GM21723 (cell line): ENCODE results near the gene PPARA.
"Not testable (repeated sequence)": the region's sequence is repeated elsewhere in the genome, so short reads cannot be mapped to it uniquely, and the experiment has no call there.

Experiments
- ATAC-seq: cut with Tn5 transposase; IDR thresholded peaks from one replicate; pipeline ENCODE4 v1.9.1; 2021; ENCODE audit warnings: mild to moderate bottlenecking, moderate library complexity; ENCODE audit not compliant: unreplicated experiment

PPARA gene

DNA sequence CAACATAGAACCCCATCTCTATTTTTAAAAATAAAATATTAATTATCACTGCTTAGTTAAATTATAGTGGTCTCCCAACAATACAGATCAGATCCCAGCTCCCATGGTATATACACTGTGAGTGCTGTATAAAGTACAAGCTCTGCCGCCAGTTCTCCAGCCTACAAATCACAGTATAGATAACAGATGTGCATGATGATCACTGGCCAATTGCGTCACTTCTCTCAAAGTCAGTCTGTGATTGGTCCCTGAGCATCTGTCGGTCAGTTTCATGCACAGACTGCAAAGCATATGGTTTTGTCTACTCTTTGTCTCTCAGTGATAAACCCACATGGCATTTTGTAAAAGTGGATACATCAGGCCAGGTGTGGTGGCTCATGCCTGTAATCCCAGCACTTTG, 15.7 kb downstream of the PPARA start:
- no peak for ATAC-seq

- ATAC-seq, result no peak
Observed at GRCh38 chr22:46169628-46170027, 19.3 kb downstream of the PPARA start.

DNA sequence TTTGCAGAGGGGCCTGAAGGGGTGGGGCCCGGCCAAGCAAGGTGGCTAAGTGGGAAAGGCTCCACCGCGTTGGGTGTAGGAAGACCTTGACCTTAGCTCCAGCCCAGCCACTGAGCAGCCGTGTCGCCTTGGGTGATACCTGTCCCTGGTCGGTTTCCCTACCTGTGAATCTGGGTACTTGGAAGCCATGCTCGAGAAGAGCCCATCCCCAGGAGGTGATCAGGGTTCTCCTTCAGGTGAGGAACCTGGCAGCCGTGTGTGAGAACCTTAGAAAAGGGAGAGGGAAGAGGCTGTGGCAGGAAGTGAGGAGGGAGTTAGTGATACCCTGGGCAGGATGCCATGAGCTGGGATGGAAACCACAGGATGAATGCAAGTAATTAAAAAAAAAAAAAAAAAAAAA, 21.6 kb downstream of the PPARA start:
- no peak for ATAC-seq

DNA sequence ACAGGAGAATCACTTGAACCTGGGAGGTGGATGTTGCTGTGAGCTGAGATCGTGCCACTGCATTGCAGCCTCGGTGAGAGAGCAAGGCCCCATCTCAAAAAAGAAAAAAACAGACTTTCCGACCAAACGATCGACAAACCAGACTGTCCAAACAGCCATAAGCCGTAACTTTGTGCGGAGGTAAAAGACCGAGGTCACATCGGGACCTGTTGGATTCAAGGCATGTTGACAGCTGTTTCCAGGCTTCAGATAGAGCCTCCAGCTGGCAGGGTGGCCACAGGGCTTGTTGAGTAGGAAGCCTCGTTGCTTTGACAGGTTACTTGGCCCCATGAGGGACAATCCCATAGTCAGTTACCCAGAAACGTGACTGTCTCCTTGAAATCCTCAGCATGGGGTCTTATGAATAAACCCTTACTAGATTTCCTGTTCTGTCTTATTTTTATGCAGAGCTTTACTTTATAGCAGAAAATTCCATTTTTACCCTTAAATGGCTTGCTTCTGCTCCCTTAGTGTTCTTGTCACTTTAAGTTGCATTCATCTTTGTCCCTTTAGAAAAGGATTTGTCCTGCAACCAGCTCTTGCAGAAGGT, 22.3 kb downstream of the PPARA start:
- no peak for ATAC-seq

DNA sequence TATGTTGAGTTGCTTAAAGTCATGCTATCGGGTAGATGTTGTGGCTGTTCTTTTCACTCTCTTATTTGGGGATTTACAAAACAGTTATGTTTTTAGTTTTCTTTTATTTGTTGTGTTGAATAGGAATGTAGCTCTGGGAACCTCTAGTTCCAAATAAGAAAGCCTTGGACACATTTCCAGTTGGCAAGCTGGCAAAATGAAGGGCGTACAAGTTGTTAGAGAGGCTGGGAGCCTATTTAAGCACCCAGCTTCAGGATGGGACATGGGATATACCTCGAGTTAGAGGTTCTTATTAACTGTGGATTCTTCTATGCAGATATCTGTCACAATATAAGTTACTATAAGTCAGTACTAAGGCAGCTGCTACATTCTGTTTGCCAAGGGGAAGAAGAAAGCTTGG, 22.8 kb downstream of the PPARA start:
- ATAC-seq, result no peak

DNA sequence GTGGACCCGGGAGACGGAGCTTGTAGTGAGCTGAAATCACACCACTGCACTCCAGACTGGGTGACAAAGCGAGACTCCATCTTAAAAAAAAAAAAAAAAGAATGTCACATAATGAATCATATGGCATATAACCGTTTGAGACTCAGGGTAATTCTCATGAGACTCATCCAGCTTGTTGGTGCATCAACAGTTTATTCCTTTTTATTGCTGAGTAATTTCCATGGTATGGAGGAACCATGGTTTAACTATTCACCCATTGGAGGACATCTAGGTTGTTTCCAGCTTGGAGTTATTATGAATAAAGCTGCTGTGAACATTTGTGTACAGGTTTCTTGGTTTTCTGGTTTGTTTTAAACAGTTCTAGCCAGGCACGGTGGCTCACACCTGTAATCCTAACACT, 25.3 kb downstream of the PPARA start:
- ATAC-seq, result no peak

DNA sequence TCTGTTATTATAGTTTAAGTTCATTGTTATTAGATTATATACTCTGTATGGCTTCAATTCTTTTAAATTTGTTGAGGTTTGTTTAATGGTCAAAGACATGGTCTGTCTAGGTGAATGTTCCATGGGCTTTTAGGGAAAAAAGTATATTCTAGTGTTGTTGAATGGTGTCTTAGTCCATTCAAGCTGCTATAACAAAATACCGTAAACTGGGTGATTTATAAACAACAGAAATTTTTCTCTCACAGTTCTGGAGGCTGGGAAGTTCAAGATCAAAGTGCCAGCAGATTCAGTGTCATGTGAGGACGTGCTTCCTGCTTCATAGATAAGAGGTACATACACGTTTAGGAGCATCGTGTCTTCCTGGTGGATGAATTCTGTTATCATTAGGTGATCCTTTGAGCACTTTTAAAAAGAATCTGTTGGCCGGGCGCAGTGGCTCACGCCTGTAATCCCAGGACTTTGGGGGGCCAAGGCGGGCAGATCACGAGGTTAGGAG, 26.2 kb downstream of the PPARA start:
- no peak for ATAC-seq

GRCh38 chr22:46178755-46179505, 28.6 kb downstream of the PPARA start:
- ATAC-seq, result no peak

- no peak for ATAC-seq
Observed at GRCh38 chr22:46179748-46180147, 29.4 kb downstream of the PPARA start.

DNA sequence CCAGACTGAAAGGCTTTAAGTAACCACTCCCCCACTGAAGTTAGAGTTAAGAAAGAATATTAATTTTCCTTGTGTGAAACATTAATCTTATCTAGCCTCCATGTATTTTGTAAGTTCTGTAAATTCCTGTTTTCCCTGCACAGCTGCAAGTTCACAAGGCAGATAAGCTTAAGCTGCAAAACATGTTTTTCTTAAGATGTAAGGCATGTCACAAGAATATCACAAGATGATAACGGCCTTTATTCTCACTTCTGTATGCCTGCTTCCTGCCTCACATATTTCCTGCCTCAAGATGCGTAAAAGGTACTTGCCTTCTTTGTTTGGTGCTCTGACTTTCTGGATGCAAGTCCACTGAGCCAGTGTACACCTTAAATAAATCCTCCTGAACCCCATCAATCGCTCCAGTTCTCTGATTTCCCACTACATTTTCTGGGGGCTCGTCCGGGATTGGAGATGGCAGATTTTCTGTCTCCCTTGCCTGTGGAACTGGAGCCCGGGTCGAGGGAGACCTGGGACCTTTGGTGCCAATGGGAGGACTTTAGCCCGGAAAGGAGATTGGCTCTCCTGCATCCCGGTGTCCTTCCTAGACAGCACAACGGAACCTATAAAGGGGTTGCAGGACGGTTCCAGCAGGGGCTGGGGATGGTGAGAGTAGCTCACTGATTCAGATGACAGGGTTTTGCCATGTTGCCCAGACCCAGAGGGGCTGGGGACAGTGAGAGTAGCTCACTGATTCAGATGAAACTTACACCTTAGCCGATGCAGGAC, 30.2 kb downstream of the PPARA start:
- ATAC-seq, result no peak

DNA sequence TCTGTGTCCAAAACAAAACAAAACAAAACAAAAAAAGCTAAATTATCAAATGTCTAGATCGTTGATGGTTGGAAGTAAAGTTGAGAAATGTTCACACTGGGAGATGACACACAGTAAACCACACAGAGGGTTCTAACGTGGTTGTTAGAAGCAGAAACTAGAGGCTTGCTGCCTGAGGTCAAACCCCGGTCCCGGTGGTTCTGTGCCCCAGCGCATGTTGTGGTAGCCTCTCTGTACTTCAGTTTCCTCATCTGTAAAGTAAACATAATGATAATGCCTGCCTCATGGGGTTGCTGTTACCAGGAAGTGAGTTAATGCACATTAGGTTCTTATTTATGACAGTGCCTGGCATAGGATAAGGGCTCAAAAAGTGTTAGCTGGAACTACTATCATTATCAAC, 33.4 kb downstream of the PPARA start:
- no peak for ATAC-seq

GRCh38 chr22:46185283-46185682, 35.0 kb downstream of the PPARA start:
- ATAC-seq, result no peak

GRCh38 chr22:46187862-46188261, 37.5 kb downstream of the PPARA start:
- no peak for ATAC-seq

- no peak for ATAC-seq
Observed at GRCh38 chr22:46192210-46192993, 42.1 kb downstream of the PPARA start.

GRCh38 chr22:46193898-46194310, 43.6 kb downstream of the PPARA start:
- ATAC-seq, result no peak

- ATAC-seq, result no peak
Observed at GRCh38 chr22:46195487-46196165, 45.3 kb downstream of the PPARA start.

DNA sequence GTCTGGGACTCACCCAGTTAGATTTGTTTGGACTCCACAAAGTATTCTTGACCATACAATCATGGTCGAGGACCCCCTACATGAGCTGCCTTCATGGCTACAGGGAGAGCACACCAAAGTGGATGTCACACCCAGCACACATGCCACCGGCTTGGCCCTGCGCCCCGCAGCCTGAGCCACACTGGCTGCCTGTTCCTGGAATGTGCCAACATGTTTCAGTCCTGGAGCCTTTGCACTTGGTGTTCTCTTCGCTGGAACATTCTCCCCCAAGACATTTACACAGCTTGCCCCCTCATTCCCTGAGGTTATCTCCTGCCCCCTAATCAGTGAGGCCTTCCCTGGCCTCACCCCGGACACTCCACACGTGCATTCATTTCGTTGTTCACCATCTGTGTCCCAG, 46.0 kb downstream of the PPARA start:
- ATAC-seq, result no peak

DNA sequence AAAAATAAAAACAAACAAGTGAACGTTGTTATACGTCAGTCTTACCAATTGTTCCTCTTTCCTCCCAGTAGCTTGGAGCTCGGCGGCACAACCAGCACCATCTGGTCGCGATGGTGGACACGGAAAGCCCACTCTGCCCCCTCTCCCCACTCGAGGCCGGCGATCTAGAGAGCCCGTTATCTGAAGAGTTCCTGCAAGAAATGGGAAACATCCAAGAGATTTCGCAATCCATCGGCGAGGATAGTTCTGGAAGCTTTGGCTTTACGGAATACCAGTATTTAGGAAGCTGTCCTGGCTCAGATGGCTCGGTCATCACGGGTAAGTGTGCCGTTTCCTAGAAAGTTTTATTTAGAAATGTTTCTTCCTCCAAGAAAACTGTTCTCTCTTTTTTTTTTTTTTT, 47.9 kb downstream of the PPARA start:
- no peak for ATAC-seq

DNA sequence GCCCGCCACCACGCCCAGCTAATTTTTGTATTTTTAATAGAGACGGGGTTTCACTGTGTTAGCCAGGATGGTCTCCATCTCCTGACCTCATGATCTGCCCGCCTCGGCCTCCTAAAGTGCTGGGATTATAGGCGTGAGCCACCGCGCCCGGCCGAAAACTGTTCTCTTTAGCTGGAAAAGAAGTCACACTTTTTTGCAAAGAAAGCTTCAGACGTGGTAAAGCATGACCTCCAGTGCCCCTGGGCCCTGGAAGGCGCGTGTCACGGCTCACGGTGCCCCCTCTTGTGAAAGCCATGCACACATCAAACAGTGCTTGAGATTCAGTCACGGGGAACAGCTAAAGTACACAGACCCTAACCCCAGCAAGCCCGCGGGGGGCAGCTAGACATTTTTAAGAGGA, 48.5 kb downstream of the PPARA start:
- ATAC-seq, result not testable (repeated sequence)

GRCh38 chr22:46201059-46201757, 50.9 kb downstream of the PPARA start:
- ATAC-seq, result no peak
